ENCODE measurements around the gene DARS2.
"Not testable (repeated sequence)": the region's sequence is repeated elsewhere in the genome, so short reads cannot be mapped to it uniquely, and the experiment has no call there.

Gene DARS2

GRCh38 chr1:173881117-173881516 lies 56.6 kb downstream of the DARS2 start:
- not testable (repeated sequence) for H3K27ac ChIP-seq (ENCODE audit: low read depth, low read length); H3K4me3 ChIP-seq (ENCODE audit: low read depth in 1 of 5, low read length in 5 of 5); H3K9me3 ChIP-seq (ENCODE audit: control insufficient read depth in 5 of 5, low read length in 5 of 5); H3K27me3 ChIP-seq (ENCODE audit: control insufficient read depth in 5 of 5, insufficient read depth in 4 of 5, low read length in 5 of 5); H3K4me1 ChIP-seq (ENCODE audit: control insufficient read depth in 5 of 5, insufficient read depth in 5 of 5, low read length in 5 of 5); H3K9ac ChIP-seq (ENCODE audit: low read length in 5 of 5)
- peaks cover 22 to 32% (median 29%) of the 10 kb centered on the region in 5 donors for H3K36me3 ChIP-seq (ENCODE audit: control insufficient read depth in 5 of 5, insufficient read depth in 5 of 5, low read length in 5 of 5)

GRCh38 chr1:173884701-173885100 lies 60.2 kb downstream of the DARS2 start:
- Histone ChIP-seq H3K9ac (ENCODE audit: low read length in 5 of 5) (no peak overlapping the region), H3K4me3 (ENCODE audit: low read depth in 1 of 5, low read length in 5 of 5) (no peak overlapping the region), H3K4me1 (ENCODE audit: control insufficient read depth in 5 of 5, insufficient read depth in 5 of 5, low read length in 5 of 5) (peaks cover 0 to 16% (median 0%) of the 10 kb centered on the region in 5 donors), H3K36me3 (ENCODE audit: control insufficient read depth in 5 of 5, insufficient read depth in 5 of 5, low read length in 5 of 5) (peaks cover 20 to 26% (median 23%) of the 10 kb centered on the region in 5 donors), H3K27me3 (ENCODE audit: control insufficient read depth in 5 of 5, insufficient read depth in 4 of 5, low read length in 5 of 5) (no peaks in the 10 kb centered on the region), H3K9me3 (ENCODE audit: control insufficient read depth in 5 of 5, low read length in 5 of 5) (no peaks in the 10 kb centered on the region), H3K27ac (ENCODE audit: low read depth, low read length) (no peak overlapping the region)

- H3K4me3 ChIP-seq (ENCODE audit: low read depth in 1 of 5, low read length in 5 of 5), result no peak overlapping the region
- H3K27ac ChIP-seq (ENCODE audit: low read depth, low read length), result no peak overlapping the region
- H3K9me3 ChIP-seq (ENCODE audit: control insufficient read depth in 5 of 5, low read length in 5 of 5), result no peaks in the 10 kb centered on the region
These were observed 62.5 kb downstream of the DARS2 start for GRCh38 chr1:173886746-173887611.

GRCh38 chr1:173887627-173888026 lies 63.2 kb downstream of the DARS2 start:
- no peak overlapping the region for H3K9ac ChIP-seq (ENCODE audit: low read length in 5 of 5)
- H3K4me3 ChIP-seq (ENCODE audit: low read depth in 1 of 5, low read length in 5 of 5), result no peak overlapping the region
- no peak overlapping the region for H3K27ac ChIP-seq (ENCODE audit: low read depth, low read length)
- H3K36me3 ChIP-seq (ENCODE audit: control insufficient read depth in 5 of 5, insufficient read depth in 5 of 5, low read length in 5 of 5), result peaks cover 14 to 23% (median 20%) of the 10 kb centered on the region in 5 donors
- H3K9me3 ChIP-seq (ENCODE audit: control insufficient read depth in 5 of 5, low read length in 5 of 5), result no peaks in the 10 kb centered on the region
- H3K4me1 ChIP-seq (ENCODE audit: control insufficient read depth in 5 of 5, insufficient read depth in 5 of 5, low read length in 5 of 5), result peaks cover 0 to 39% (median 6%) of the 10 kb centered on the region in 5 donors
- H3K27me3 ChIP-seq (ENCODE audit: control insufficient read depth in 5 of 5, insufficient read depth in 4 of 5, low read length in 5 of 5), result no peaks in the 10 kb centered on the region

More at GRCh38 chr1:173886746-173887611, 62.5 kb downstream of the DARS2 start:
- no peak overlapping the region for H3K9ac ChIP-seq (ENCODE audit: low read length in 5 of 5)
- H3K27me3 ChIP-seq (ENCODE audit: control insufficient read depth in 5 of 5, insufficient read depth in 4 of 5, low read length in 5 of 5), result no peaks in the 10 kb centered on the region
- peaks cover 14 to 23% (median 20%) of the 10 kb centered on the region in 5 donors for H3K36me3 ChIP-seq (ENCODE audit: control insufficient read depth in 5 of 5, insufficient read depth in 5 of 5, low read length in 5 of 5)
- peaks cover 0 to 36% (median 6%) of the 10 kb centered on the region in 5 donors for H3K4me1 ChIP-seq (ENCODE audit: control insufficient read depth in 5 of 5, insufficient read depth in 5 of 5, low read length in 5 of 5)

GRCh38 chr1:173888749-173889148 lies 64.3 kb downstream of the DARS2 start:
- Histone ChIP-seq H3K4me1 (ENCODE audit: control insufficient read depth in 5 of 5, insufficient read depth in 5 of 5, low read length in 5 of 5) (peaks cover 0 to 39% (median 6%) of the 10 kb centered on the region in 5 donors), H3K9me3 (ENCODE audit: control insufficient read depth in 5 of 5, low read length in 5 of 5) (no peaks in the 10 kb centered on the region), H3K4me3 (ENCODE audit: low read depth in 1 of 5, low read length in 5 of 5) (no peak overlapping the region), H3K27me3 (ENCODE audit: control insufficient read depth in 5 of 5, insufficient read depth in 4 of 5, low read length in 5 of 5) (no peaks in the 10 kb centered on the region), H3K27ac (ENCODE audit: low read depth, low read length) (no peak overlapping the region), H3K9ac (ENCODE audit: low read length in 5 of 5) (no peak overlapping the region), H3K36me3 (ENCODE audit: control insufficient read depth in 5 of 5, insufficient read depth in 5 of 5, low read length in 5 of 5) (peaks cover 14 to 23% (median 20%) of the 10 kb centered on the region in 5 donors)

GRCh38 chr1:173889885-173890284 lies 65.4 kb downstream of the DARS2 start:
- H3K4me1 ChIP-seq (ENCODE audit: control insufficient read depth in 5 of 5, insufficient read depth in 5 of 5, low read length in 5 of 5), result peaks cover 0 to 39% (median 6%) of the 10 kb centered on the region in 5 donors
- peaks cover 19 to 23% (median 20%) of the 10 kb centered on the region in 5 donors for H3K36me3 ChIP-seq (ENCODE audit: control insufficient read depth in 5 of 5, insufficient read depth in 5 of 5, low read length in 5 of 5)
- H3K27me3 ChIP-seq (ENCODE audit: control insufficient read depth in 5 of 5, insufficient read depth in 4 of 5, low read length in 5 of 5), result no peaks in the 10 kb centered on the region
- H3K9ac ChIP-seq (ENCODE audit: low read length in 5 of 5), result no peak overlapping the region
- H3K9me3 ChIP-seq (ENCODE audit: control insufficient read depth in 5 of 5, low read length in 5 of 5), result no peaks in the 10 kb centered on the region
- peak overlapping the region; percentile 76 for H3K27ac ChIP-seq (ENCODE audit: low read depth, low read length)
- no peak overlapping the region for H3K4me3 ChIP-seq (ENCODE audit: low read depth in 1 of 5, low read length in 5 of 5)

- Histone ChIP-seq H3K9ac (ENCODE audit: low read length in 5 of 5) (no peak overlapping the region), H3K27me3 (ENCODE audit: control insufficient read depth in 5 of 5, insufficient read depth in 4 of 5, low read length in 5 of 5) (no peaks in the 10 kb centered on the region), H3K4me1 (ENCODE audit: control insufficient read depth in 5 of 5, insufficient read depth in 5 of 5, low read length in 5 of 5) (peaks cover 0 to 41% (median 6%) of the 10 kb centered on the region in 5 donors), H3K9me3 (ENCODE audit: control insufficient read depth in 5 of 5, low read length in 5 of 5) (no peaks in the 10 kb centered on the region), H3K27ac (ENCODE audit: low read depth, low read length) (no peak overlapping the region), H3K36me3 (ENCODE audit: control insufficient read depth in 5 of 5, insufficient read depth in 5 of 5, low read length in 5 of 5) (peaks cover 0 to 5% (median 0%) of the 10 kb centered on the region in 5 donors), H3K4me3 (ENCODE audit: low read depth in 1 of 5, low read length in 5 of 5) (no peak overlapping the region)
These were observed 69.1 kb downstream of the DARS2 start for GRCh38 chr1:173893611-173894010.

GRCh38 chr1:173894189-173894588 lies 69.7 kb downstream of the DARS2 start:
- Histone ChIP-seq H3K27me3 (ENCODE audit: control insufficient read depth in 5 of 5, insufficient read depth in 4 of 5, low read length in 5 of 5) (no peaks in the 10 kb centered on the region), H3K9me3 (ENCODE audit: control insufficient read depth in 5 of 5, low read length in 5 of 5) (no peaks in the 10 kb centered on the region), H3K27ac (ENCODE audit: low read depth, low read length) (no peak overlapping the region), H3K36me3 (ENCODE audit: control insufficient read depth in 5 of 5, insufficient read depth in 5 of 5, low read length in 5 of 5) (peaks cover 0 to 5% (median 0%) of the 10 kb centered on the region in 5 donors), H3K9ac (ENCODE audit: low read length in 5 of 5) (no peak overlapping the region), H3K4me1 (ENCODE audit: control insufficient read depth in 5 of 5, insufficient read depth in 5 of 5, low read length in 5 of 5) (peaks cover 0 to 36% (median 6%) of the 10 kb centered on the region in 5 donors), H3K4me3 (ENCODE audit: low read depth in 1 of 5, low read length in 5 of 5) (no peak overlapping the region)

GRCh38 chr1:173900427-173900826 lies 76.0 kb downstream of the DARS2 start:
- Histone ChIP-seq H3K9ac (ENCODE audit: low read length in 5 of 5) (no peak overlapping the region), H3K9me3 (ENCODE audit: control insufficient read depth in 5 of 5, low read length in 5 of 5) (no peaks in the 10 kb centered on the region), H3K4me3 (ENCODE audit: low read depth in 1 of 5, low read length in 5 of 5) (no peak overlapping the region), H3K4me1 (ENCODE audit: control insufficient read depth in 5 of 5, insufficient read depth in 5 of 5, low read length in 5 of 5) (peaks cover 0 to 14% (median 0%) of the 10 kb centered on the region in 5 donors), H3K27ac (ENCODE audit: low read depth, low read length) (no peak overlapping the region), H3K36me3 (ENCODE audit: control insufficient read depth in 5 of 5, insufficient read depth in 5 of 5, low read length in 5 of 5) (peaks cover 0 to 4% (median 0%) of the 10 kb centered on the region in 5 donors), H3K27me3 (ENCODE audit: control insufficient read depth in 5 of 5, insufficient read depth in 4 of 5, low read length in 5 of 5) (no peaks in the 10 kb centered on the region)

- Histone ChIP-seq H3K4me3 (ENCODE audit: low read depth in 1 of 5, low read length in 5 of 5) (no peak overlapping the region), H3K36me3 (ENCODE audit: control insufficient read depth in 5 of 5, insufficient read depth in 5 of 5, low read length in 5 of 5) (peaks cover 0 to 4% (median 0%) of the 10 kb centered on the region in 5 donors), H3K27me3 (ENCODE audit: control insufficient read depth in 5 of 5, insufficient read depth in 4 of 5, low read length in 5 of 5) (no peaks in the 10 kb centered on the region), H3K27ac (ENCODE audit: low read depth, low read length) (no peak overlapping the region), H3K9ac (ENCODE audit: low read length in 5 of 5) (no peak overlapping the region), H3K9me3 (ENCODE audit: control insufficient read depth in 5 of 5, low read length in 5 of 5) (no peaks in the 10 kb centered on the region), H3K4me1 (ENCODE audit: control insufficient read depth in 5 of 5, insufficient read depth in 5 of 5, low read length in 5 of 5) (peaks cover 0 to 14% (median 0%) of the 10 kb centered on the region in 5 donors)
These were observed 76.5 kb downstream of the DARS2 start for GRCh38 chr1:173900992-173901391.

Measured in subcutaneous abdominal adipose tissue (tissue), 5 donors.